Activated CD8-positive, alpha-beta memory T cell treated with anti-CD3 and anti-CD28 coated beads, Interleukin-2, amount 10 ng/mL, durations not matched to agents 7 days and 5 days (primary cell): ENCODE measurements around the gene ZSWIM3. TPM values are rescaled to one million over a fixed set of nuclear protein-coding genes. Genes with fewer than 3 reads are reported as not detected.

ENCODE experiments used
- ATAC-seq: fragments of 150-1000 bp; cut with Tn5 transposase; one replicate; pipeline ENCODE4 v1.10.0; 2021; ENCODE audit warnings: moderate library complexity
- CTCF ChIA-PET: fragments of 350-600 bp; sonication (Branson Sonifier 250); formaldehyde crosslinking; loops from one replicate; lab custom pipeline; 2021; ENCODE audit warnings: antibody characterized with exemption; lab: Charles Lee
- DNase-seq: peaks from one replicate; pipeline ENCODE4 v3.0.0-alpha.2; 2020
- H3K27ac Mint-ChIP-seq: one replicate; pipeline ENCODE4 v1.8.0; 2021; ENCODE audit warnings: mild to moderate bottlenecking, mixed read lengths
- H3K27me3 Mint-ChIP-seq: one replicate; pipeline ENCODE4 v1.8.0; 2021; ENCODE audit warnings: mixed read lengths
- H3K36me3 Mint-ChIP-seq: one replicate; pipeline ENCODE4 v1.8.0; 2021; ENCODE audit warnings: mild to moderate bottlenecking, mixed read lengths
- H3K4me1 Mint-ChIP-seq: one replicate; pipeline ENCODE4 v1.8.0; 2021; ENCODE audit warnings: mixed read lengths
- H3K4me3 Mint-ChIP-seq: one replicate; pipeline ENCODE4 v1.8.0; 2021; ENCODE audit warnings: mild to moderate bottlenecking, moderate library complexity, mixed read lengths
- H3K9me3 Mint-ChIP-seq: one replicate; pipeline ENCODE4 v1.8.0; 2022; ENCODE audit warnings: low read depth, mixed read lengths
- total RNA-seq, 2 experiments: library from RNA; stranded (reverse); gene quantifications; one replicate each; pipeline ENCODE4 v1.2.3, GENCODE V29; 2021

Gene ZSWIM3
- 1 to 10 TPM; 4.5 to 6.5 TPM for total RNA-seq

DNA sequence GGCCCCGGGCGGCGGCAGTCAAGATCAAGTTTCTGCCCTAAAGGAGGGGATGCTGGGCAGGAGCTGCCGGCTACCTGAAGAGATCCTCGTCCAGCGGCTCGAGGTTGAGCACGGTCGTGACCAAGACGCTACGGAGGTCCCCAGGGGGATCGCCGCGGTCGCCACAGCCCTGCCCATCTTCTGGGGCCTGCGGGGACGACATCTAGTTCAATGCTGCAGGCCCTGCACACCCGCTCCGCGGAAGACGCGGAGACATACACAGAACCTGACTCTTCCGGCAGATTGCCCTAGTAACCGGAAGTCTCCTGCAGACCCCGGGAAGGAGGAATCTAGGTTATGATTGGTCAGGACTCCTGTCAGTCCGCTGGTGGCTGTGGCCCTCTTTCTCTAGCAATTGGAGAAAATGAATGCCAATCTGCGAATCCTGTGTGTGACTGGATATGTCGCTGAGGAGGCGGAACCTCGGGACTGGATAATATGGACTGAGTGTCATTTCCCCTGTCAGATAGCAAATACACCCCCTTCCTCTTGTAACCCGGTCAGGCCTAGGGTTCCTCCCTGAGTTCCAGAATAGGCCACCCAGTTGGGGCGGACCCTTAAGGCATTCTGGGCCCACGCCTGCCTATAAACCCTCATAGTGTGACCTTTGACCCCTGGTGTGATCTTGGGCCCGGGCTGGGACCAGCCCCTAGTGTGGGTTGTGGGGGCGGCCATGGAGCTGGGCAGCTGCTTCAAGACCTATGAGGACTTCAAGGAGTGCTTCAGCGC lies at the start of gene ZSWIM3, which contains the start of gene ACOT8:
Gene ZSWIM3, plus strand, starts transcription at position 501 of the 768 bp plus-strand sequence. Its CDS starts 212 bp downstream, at position 713.
Gene ACOT8, minus strand, starts transcription at position 279 of the 768 bp plus-strand sequence. Its CDS starts 77 bp downstream, at position 202.
- H3K36me3 Mint-ChIP-seq, result peaks cover 15% of the 10 kb centered on the region
- no peaks in the 10 kb centered on the region for H3K27me3 Mint-ChIP-seq
- H3K4me1 Mint-ChIP-seq, result peaks cover 45% of the 10 kb centered on the region
- DNase-seq, result peak; percentile 98
- CTCF ChIA-PET, result interaction anchor here (0.6 to 1.7 kb wide), 5 partner anchors 17 to 113 kb away, joined by 3 to 11 read pairs (median 8); no protein-coding TSS in a partner anchor
- peak; percentile 97 for ATAC-seq
- H3K27ac Mint-ChIP-seq, result peak within 1 kb of the TSS; percentile 99
- H3K9me3 Mint-ChIP-seq, result no peaks in the 10 kb centered on the region
- H3K4me3 Mint-ChIP-seq, result peak within 1 kb of the TSS; percentile 96

DNA sequence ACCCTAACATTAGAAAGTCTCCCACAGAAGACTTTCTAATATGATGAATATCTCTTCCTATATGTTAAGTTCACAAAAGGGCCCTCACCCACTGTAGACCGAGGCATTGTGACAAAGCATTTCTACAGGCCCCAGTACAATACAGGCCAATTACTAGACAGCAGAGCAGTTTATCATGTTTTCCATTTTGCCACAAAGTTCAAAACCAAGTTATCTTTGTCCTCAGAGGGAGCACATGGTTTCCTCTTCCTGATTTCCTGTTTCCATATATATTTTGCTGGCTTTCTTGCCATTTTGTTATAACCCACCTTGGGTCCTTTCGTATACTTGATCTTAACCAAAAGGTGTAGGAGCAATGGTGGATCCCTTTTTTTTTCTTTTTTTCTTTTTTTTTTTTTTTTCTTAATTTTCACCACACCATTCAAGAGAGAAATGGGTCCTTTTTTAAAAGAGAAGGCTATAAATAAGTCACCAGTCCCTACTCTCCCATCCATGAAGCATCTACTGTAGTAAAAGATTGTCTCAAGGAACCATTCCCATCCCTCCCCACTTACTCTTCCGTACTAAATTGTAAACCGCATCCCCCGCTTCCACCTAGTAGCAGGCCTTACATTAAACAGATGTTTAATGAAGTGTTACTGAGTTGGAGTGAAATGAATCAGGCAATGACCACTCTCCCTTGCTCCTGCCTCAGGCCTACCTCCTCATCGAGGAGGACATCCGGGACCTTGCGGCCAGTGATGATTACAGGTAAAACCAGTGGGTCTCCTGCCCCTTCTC lies 47.0 kb upstream of the ZSWIM3 start:
- H3K27me3 Mint-ChIP-seq, result no peaks in the 10 kb centered on the region
- peaks cover 22% of the 10 kb centered on the region for H3K4me1 Mint-ChIP-seq
- H3K27ac Mint-ChIP-seq, result peak overlapping the region; percentile 39

GRCh38 chr20:45812157-45813005 lies 45.0 kb upstream of the ZSWIM3 start, which contains the start of gene UBE2C:
TSS of gene UBE2C (plus strand) at chr20:45812644. CDS start at chr20:45812696, 52 bp downstream.
- Mint-ChIP-seq H3K4me1 (peaks cover 30% of the 10 kb centered on the region), H3K27ac (peak within 1 kb of the TSS; percentile 88), H3K36me3 (peaks cover 57% of the 10 kb centered on the region), H3K27me3 (no peaks in the 10 kb centered on the region), H3K4me3 (peak within 1 kb of the TSS; percentile 99), H3K9me3 (no peaks in the 10 kb centered on the region)
- ATAC-seq (peak; percentile 99), DNase-seq (peak; percentile 99)
- CTCF ChIA-PET, result interaction anchor here (1.1 to 5.4 kb wide), 10 partner anchors 12 to 159 kb away, joined by 3 to 30 read pairs (median 4); partner anchors contain the start of gene PCIF1

More for the DNA sequence above, 47.0 kb upstream of the ZSWIM3 start:
- H3K36me3 Mint-ChIP-seq, result peaks cover 47% of the 10 kb centered on the region
- no peaks in the 10 kb centered on the region for H3K9me3 Mint-ChIP-seq
- CTCF ChIA-PET, result interaction anchor here (0.9 to 3.6 kb wide), 3 partner anchors 11 to 125 kb away, joined by 3 to 22 read pairs (median 8); no protein-coding TSS in a partner anchor
- DNase-seq (no peak), ATAC-seq (no peak)
- no peak overlapping the region for H3K4me3 Mint-ChIP-seq

DNA sequence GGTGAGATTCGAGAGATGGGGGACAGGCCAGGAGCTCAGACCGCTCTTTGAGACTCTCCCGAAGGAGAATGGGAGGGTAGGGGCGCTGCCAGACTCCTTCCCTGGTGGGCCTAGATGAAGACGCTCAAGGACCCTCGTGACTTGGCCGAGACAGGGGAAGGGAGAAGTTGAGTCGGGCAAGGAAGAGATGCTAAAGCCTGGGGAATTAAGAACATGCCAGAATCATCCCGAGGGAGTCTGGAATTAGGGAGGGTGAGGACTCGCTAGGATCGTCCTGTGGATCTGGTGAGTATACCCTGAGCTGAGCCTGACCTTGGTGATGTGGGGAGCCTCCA lies 44.4 kb upstream of the ZSWIM3 start:
- no peaks in the 10 kb centered on the region for H3K27me3 Mint-ChIP-seq
- H3K4me3 Mint-ChIP-seq, result peak overlapping the region; percentile 99
- ATAC-seq, result no peak
- no peak for DNase-seq
- H3K36me3 Mint-ChIP-seq, result peaks cover 58% of the 10 kb centered on the region
- no peaks in the 10 kb centered on the region for H3K9me3 Mint-ChIP-seq
- peaks cover 33% of the 10 kb centered on the region for H3K4me1 Mint-ChIP-seq
- CTCF ChIA-PET, result interaction anchor here (1.1 to 5.4 kb wide), 10 partner anchors 11 to 158 kb away, joined by 3 to 30 read pairs (median 4); partner anchors contain the start of gene PCIF1
- peak overlapping the region; percentile 88 for H3K27ac Mint-ChIP-seq

GRCh38 chr20:45813489-45813888 lies 43.9 kb upstream of the ZSWIM3 start:
- peaks cover 56% of the 10 kb centered on the region for H3K36me3 Mint-ChIP-seq
- CTCF ChIA-PET, result interaction anchor here (1.1 to 5.4 kb wide), 10 partner anchors 10 to 158 kb away, joined by 3 to 30 read pairs (median 4); partner anchors contain the start of gene PCIF1
- ATAC-seq (no peak), DNase-seq (no peak)
- no peaks in the 10 kb centered on the region for H3K27me3 Mint-ChIP-seq
- peak overlapping the region; percentile 99 for H3K4me3 Mint-ChIP-seq
- peak overlapping the region; percentile 88 for H3K27ac Mint-ChIP-seq
- peaks cover 33% of the 10 kb centered on the region for H3K4me1 Mint-ChIP-seq
- H3K9me3 Mint-ChIP-seq, result no peaks in the 10 kb centered on the region

- peaks cover 54% of the 10 kb centered on the region for H3K36me3 Mint-ChIP-seq
- DNase-seq, result no peak
These were observed 43.1 kb upstream of the ZSWIM3 start for GRCh38 chr20:45814314-45814713.

GRCh38 chr20:45816951-45817350 lies 40.5 kb upstream of the ZSWIM3 start:
- Mint-ChIP-seq H3K4me3 (no peak overlapping the region), H3K4me1 (peaks cover 30% of the 10 kb centered on the region), H3K36me3 (peaks cover 35% of the 10 kb centered on the region), H3K27ac (no peak overlapping the region), H3K27me3 (peaks cover 5% of the 10 kb centered on the region), H3K9me3 (no peaks in the 10 kb centered on the region)
- CTCF ChIA-PET, result interaction anchor here (5.4 kb wide), 1 partner anchor 17 kb away, joined by 30 read pairs; no protein-coding TSS in a partner anchor
- DNase-seq, result no peak
- no peak for ATAC-seq

More at GRCh38 chr20:45814314-45814713, 43.1 kb upstream of the ZSWIM3 start:
- peaks cover 33% of the 10 kb centered on the region for H3K4me1 Mint-ChIP-seq
- no peak overlapping the region for H3K27ac Mint-ChIP-seq
- H3K27me3 Mint-ChIP-seq, result no peaks in the 10 kb centered on the region
- H3K9me3 Mint-ChIP-seq, result no peaks in the 10 kb centered on the region
- CTCF ChIA-PET, result interaction anchor here (1.1 to 5.4 kb wide), 4 partner anchors 10 to 149 kb away, joined by 3 to 30 read pairs (median 4); no protein-coding TSS in a partner anchor
- ATAC-seq, result no peak
- no peak overlapping the region for H3K4me3 Mint-ChIP-seq

DNA sequence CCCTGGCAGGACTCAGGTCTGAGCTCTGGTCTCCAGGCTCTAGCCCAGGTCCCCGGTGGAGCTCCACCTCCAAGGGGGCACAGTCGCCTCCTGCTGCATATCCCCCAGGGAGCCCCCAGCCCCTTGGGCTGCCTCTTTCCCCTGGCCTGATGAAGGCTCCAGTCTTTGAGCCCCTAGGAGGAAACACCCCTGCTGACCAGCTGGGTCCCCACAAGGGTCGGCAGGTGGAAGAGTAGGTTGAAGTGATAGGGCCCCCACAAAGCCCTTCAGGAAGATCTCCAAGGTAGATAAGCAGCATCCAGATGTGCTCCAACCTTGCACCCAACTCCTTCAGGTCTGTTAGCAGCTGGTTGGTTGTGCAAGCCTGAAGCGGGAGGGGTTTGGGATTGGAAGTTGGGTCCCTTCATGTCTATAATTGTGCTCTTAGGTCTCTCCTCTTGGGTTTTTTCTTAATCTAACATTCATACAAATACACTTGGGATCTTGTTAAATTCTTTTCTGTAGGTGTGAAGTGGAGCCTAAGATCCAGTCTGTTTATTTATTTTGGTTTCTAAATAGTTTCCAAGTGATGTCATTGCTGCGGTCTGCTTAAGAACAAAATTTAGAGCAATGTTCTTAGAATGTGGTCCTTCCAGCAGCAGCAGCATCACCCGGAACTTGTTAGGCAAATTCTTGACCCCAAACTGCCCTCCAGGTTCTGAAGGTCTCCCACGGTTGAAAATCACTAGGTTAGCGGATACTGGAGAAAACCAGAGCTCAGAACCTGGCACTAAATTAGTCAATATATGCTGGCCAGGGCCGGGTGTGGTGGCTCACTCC lies 39.8 kb upstream of the ZSWIM3 start:
- no peak overlapping the region for H3K4me3 Mint-ChIP-seq
- no peaks in the 10 kb centered on the region for H3K9me3 Mint-ChIP-seq
- ATAC-seq (no peak), DNase-seq (no peak)
- peaks cover 10% of the 10 kb centered on the region for H3K27me3 Mint-ChIP-seq
- H3K36me3 Mint-ChIP-seq, result peaks cover 35% of the 10 kb centered on the region
- CTCF ChIA-PET, result interaction anchor here (5.4 kb wide), 1 partner anchor 18 kb away, joined by 30 read pairs; no protein-coding TSS in a partner anchor
- H3K27ac Mint-ChIP-seq, result no peak overlapping the region
- H3K4me1 Mint-ChIP-seq, result peaks cover 26% of the 10 kb centered on the region

DNA sequence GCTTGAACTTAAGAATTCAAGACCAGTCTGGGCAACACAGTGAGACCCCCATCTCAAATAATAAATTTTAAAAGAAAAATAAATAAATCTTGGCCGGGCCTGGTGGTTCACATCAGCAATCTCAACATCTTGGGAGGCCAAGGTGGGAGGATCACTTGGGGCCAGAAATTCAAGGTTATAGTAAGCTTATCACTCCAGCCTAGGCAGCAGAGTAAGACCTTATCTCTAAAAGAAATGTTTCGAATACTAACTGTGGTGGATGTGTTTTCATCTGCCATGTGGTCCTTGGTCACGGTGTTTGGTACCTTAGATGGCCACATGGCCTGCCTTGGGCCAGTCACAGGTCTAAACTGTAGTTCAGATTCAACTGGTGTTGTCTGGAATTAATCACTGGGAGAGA lies 39.2 kb upstream of the ZSWIM3 start:
- CTCF ChIA-PET, result interaction anchor here (1.7 kb wide), 1 partner anchor 169 kb away, joined by 5 read pairs; no protein-coding TSS in a partner anchor
- Mint-ChIP-seq H3K27ac (no peak overlapping the region), H3K9me3 (no peaks in the 10 kb centered on the region), H3K27me3 (peaks cover 17% of the 10 kb centered on the region), H3K4me3 (no peak overlapping the region), H3K36me3 (peaks cover 29% of the 10 kb centered on the region), H3K4me1 (peaks cover 26% of the 10 kb centered on the region)
- ATAC-seq, result no peak
- no peak for DNase-seq

DNA sequence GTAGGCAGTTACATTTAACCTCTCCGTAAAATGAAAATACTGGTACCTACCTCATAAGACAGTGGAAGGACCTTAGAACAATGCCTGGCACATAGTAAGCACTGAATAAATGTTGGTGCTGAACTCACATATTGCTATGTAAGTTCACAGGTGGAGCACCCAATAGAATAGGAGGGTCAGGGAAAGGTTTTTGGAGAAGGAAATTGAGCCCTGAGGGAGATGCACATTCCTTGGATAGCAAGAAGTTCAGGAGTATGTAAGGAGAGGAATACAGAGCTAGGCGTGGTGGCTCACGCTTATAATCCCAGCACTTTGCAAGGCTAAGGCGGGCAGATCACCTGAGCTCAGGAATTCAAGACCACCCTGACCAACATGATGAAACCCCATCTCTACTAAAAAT lies 37.9 kb upstream of the ZSWIM3 start:
- Mint-ChIP-seq H3K9me3 (no peaks in the 10 kb centered on the region), H3K36me3 (peaks cover 20% of the 10 kb centered on the region), H3K27ac (no peak overlapping the region), H3K4me1 (peaks cover 26% of the 10 kb centered on the region), H3K4me3 (no peak overlapping the region), H3K27me3 (peaks cover 27% of the 10 kb centered on the region)
- CTCF ChIA-PET, result interaction anchor here (1.7 kb wide), 1 partner anchor 167 kb away, joined by 5 read pairs; no protein-coding TSS in a partner anchor
- ATAC-seq (no peak), DNase-seq (no peak)

DNA sequence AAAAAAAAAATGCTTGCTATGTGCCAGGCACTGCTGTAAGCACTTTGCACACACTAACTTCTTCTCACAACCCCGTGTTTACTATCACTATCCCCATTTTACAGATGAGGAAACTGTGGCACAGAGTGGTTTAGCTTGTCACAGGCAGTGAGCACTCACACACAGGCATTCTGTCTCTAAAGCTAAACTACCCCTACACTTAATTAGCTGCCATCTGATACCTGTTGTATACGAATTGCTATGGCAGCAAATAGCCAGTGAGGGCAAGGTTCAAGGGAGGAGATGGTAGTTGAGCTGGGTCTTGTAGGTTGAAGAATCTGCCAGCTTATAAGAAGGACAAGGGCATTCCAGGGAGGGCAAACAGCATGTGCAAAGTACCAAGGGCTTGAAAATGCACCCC lies 35.5 kb upstream of the ZSWIM3 start:
- peaks cover 16% of the 10 kb centered on the region for H3K4me1 Mint-ChIP-seq
- ATAC-seq (no peak), DNase-seq (no peak)
- CTCF ChIA-PET, result interaction anchor here (1.1 to 1.6 kb wide), 4 partner anchors 23 to 149 kb away, joined by 3 to 6 read pairs (median 3); partner anchors contain the start of genes CTSA and NEURL2
- H3K36me3 Mint-ChIP-seq, result peaks cover 4% of the 10 kb centered on the region
- H3K4me3 Mint-ChIP-seq, result no peak overlapping the region
- H3K9me3 Mint-ChIP-seq, result no peaks in the 10 kb centered on the region
- no peak overlapping the region for H3K27ac Mint-ChIP-seq
- H3K27me3 Mint-ChIP-seq, result peaks cover 31% of the 10 kb centered on the region
